Stimulated activated naive CD4-positive, alpha-beta T cell (primary cell): Measurements from ENCODE around the gene TNKS2.
A peak's percentile ranks its signal among the peaks of the same experiment; 100 is the strongest.
"Not testable (repeated sequence)": the region's sequence is repeated elsewhere in the genome, so short reads cannot be mapped to it uniquely, and the experiment has no call there.

Experiments used
- DNase-seq, 6 experiments: peaks; one replicate each; lab custom pipeline; 2025; lab: John Stamatoyannopoulos, UW

TNKS2 gene

DNA sequence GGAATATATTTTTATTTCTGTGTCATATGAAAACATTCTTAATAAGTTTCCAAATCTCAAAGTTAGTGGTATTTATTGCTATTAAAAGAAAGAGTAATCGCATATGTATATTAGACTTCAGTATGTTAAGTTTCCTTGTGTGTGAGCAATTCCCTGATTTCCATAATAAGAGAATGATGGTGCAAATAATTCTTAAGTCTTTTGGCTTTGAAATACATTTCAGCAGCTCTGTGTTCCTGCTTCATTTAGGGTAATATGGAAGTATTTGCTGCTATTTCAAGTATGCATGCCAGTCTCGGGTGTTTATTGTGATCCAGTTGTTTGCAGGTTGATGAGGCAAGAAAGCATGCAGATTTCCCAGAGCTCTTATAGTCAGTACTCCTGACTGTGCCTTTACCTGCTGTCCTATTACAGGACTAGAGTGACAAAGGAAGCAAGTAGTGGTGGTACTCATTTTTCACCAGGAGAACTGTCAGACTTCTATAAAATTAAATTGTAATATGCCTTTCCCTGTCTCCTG lies 67.4 kb downstream of the TNKS2 start:
- no peak for DNase-seq

DNA sequence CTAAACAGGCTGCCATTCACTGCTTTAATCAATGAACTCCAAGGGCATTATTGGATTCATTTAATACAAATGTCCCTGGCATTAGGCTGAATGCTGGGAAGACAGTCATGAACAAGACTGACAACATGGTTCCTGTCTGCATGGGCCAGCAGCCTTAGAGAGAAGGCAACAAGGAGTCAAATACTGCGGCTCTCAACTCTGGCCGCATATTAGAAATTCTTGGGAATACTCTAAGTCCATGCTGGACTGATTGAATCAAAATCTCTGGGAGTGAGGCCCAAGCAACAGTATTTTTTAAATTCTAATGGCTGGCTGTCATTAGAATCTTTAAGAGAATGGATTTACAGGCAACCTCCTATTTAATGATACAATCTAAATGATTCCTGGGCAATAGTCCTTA lies 76.9 kb downstream of the TNKS2 start:
- no peak for DNase-seq

DNA sequence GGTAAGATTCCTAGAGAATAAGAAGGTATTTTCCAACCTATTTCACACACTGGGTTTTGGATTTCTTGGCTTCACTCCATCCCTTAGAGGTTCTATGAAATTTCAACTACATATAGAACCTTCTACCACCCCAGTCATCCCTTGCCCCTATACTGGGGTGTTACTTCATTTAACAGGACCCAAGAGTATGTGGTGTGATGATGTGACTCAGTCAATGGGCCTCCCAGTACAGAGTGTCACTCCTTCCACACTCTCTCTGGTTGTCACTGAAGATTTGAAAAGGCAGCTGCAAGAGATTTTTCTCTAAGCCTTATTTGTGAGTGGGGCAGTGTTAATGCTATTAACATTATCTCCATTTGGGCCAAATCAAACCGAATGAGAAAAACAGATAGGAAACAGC lies 77.6 kb downstream of the TNKS2 start:
- no peak for DNase-seq

DNA sequence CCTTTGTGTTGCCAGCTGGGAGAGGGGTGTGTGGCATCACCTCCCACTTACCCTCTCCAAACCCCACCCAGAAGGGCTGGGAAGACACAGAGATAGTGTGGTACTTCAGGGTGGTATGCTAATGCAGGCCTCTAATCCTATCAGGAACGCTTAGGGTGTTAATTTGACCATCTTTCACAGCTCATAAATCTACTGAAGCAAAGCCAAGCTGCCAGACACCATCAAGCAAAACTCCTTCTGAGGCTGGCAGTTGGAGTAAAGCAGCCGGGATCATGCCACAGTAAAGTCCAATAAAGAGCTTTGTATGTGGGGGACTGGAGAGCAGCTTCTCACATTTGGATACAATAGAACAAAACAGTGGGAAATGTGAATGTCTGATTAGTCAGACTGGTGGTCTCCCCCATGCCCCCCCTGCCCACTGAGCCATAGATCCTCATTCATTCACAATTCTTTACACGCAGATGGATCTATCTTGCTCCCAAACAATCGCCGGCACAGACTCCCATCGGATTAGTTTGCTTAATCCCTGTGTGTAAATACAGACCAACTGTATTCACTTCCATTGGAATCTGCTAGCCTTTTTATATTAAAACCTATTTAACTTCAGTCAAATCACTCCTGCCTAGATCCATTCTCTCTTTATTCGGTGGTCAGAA lies 81.4 kb downstream of the TNKS2 start:
- no peak for DNase-seq

DNA sequence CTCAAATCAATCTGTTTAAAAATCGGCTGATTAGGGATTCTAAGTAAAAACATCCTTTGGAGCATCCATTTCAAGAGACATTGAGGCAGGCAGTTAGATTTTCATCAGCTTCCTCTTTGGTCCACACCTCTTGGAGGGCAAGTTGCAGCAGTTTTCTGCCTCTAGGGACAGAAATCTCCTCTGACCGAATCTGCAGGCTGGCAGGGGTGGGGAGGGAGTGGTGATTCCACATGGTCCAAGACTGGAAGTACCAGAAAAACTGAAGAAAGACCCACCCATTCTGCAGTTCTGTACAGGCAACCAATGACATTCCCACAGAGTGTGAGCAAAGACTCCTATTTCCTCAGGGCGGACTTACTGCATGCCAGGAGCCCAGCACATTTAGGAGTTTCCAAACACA lies 82.1 kb downstream of the TNKS2 start:
- no peak for DNase-seq

DNA sequence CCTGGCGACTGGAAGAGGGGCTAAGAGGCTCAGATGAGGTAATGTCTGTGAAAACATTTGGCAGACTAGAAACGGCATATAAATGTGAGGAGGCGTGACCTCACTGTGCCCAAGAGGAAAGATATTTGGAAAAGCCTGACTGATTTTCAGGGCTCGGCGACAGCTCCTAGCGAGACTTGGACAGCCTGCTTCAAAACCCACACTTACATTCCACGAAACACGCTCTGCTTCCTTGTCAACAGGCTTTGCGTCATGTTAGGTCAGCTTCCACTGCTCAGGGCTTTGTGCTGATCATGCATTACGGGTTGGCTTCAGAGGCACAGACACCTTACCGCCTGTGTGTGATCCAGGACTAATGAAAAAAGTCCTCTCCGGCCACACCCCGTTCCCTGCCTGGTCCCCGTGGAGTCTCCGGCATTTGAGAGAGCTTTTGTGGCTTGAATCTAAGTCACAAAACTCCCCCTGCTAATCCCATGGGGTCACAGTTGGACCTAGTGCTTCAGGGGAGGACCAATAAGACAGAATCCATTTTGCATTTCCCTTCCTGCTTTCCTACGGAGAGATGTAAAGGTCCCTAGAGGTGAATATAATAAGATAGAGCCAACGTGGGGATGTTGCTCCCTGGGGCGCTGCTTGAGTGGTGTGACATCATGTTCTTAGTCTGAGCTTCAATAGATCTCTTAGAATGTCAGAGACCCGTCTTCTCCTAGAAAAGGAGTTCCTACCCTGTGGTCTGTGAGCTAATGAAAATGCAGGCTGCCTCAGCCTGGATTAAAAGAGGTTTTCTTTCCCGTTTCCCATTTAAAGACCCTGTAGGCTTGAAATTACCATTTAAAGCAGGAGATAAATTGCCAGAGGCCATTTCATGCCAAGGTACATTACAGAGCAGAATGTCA lies 85.6 kb downstream of the TNKS2 start:
- no peak for DNase-seq

DNA sequence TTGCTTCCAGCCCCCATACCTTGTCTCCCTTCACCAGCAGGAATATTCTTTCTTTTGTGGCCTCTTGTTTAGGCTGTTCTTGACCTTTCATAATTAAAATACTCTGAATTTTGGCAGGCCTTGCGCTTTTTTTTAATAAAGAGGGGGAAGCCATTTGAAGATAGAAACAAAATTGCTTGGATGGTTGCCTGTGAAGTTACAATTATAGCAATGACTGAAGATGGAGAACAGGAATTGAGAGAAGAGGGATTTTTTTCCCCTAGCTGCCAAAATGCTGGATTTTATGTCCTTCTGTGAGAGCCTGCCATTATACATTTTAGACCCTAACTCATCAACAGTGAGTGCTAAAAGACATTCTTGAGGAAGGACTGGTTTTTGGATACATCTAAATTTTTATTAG lies 86.3 kb downstream of the TNKS2 start:
- no peak for DNase-seq

DNA sequence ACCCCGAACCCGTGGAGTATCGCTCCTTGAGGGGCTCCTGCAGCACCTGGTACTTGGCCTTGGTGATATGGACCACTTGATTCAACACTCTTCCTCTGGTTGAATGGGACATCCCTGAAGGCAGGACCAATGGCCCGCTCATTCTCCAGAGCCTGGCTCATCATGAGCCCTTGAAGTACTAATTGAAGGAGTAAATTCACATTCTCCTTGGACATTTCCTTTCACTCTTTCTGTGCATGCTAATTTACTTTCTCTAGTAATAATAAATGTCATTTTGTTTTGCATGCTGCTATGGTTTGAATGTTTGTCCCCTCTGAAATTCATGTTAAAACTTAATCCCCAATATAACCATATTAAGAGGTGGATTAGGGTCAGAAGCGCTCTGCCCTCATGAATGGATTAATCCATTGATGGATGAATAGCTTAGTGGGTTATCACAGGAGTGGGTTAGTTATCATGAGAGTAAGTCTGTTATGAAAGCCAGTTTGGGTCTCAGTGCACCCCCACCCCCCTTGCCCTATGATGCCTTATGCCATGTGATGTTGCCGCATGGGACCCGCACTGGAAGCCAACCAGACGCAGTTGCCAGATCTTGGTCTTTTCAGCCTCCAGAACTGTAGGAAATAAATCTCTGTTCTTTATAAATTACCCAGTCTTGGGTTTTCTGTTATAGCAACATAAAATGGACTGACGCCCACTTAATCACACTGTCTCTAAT lies 87.3 kb downstream of the TNKS2 start:
- no peak for DNase-seq

DNA sequence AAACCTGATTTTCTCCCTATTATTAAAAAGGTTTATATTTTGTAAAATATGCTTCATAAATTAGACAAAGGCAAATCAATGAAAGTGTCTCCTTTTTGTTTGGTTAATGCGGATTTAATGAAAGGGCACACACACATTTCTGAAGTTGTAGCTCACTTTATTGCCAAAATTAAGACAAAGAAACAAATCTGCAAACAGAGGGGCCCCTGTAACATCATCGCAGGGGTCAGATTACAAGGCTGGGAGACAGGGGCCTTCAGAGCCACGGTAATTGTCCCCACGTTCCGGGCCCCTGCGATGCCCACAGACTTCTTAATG lies 88.7 kb downstream of the TNKS2 start:
- no peak for DNase-seq

DNA sequence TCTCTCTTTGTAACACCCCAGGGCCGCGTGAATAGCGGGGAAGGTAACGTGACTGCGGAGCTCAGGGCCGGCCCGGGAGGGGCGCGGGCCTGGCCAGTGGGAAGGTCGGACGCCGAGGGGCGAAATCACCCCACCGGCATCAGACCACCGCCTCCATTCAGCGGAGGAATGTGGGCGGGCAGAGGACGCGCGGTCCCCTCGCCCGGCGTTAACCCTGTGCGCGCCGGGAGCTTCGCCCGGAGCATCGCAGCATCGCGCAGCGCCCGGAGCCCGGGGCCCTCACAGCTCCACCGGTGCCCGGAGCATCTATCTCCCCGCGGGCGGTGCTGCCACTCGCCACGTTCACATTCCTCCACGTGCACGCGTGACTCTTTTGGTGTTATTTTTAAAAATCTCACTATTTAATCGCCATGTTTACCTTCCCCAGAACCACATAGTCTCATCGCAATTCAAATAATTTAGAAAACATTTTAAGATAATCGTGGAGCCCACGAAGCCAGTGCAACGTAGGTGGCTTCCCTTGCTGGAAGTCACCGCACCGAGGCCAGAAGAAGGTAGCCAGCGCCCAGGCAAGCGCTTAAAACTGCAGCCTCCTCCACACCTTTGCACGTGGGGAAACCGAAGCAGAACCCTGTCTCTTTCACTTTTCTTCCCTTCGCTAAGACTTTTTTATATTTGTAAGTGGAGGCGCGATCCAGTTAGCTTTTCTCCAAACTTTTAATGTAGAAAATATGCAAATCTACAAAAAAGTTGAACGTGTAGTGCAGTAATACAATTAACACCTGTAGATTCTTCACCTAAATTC lies 89.2 kb downstream of the TNKS2 start:
- DNase-seq, result peak in 3 of 6 experiments; percentile 3 to 41 (median 27)

DNA sequence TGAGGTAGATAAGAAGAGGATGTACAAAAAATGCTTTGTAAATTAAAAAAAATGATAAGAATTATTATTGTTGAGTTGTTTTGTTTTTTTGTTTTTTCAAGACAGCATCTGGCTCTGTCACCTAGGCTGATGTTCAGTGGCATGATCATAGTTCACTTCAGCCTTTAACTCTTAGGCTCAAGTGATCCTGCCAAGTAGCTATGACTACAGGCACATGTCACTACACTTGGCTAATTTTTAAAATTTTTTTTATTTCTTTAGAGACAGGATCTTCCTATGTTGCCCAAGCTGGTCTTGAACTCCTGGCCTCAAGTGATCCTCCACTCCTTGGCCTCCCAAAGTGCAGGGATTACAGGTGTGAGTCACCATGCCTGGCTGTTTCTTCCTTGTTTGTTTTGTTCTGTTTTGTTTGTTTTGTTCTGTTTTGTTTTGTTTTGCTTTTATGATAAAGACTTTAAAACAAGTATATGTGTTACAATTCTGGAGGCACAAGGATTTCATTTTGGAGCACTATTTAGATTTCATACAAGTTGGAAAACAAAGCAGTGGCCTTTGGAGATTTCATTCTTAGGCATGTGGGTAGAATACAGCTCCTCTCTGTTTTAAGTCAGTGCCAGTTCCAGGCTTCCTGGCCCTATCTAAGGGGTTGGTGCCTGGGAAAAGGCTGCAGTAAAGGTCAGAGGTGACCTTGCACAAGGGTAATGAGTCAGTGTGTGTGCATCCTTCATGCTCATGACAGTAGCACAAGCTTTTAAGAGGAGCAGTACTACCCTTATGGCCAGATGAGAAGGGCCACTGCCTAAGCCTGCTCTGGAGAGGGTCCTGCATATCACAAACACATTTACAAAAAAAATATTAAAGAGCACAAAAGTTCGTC lies 93.1 kb downstream of the TNKS2 start:
- no peak for DNase-seq

DNA sequence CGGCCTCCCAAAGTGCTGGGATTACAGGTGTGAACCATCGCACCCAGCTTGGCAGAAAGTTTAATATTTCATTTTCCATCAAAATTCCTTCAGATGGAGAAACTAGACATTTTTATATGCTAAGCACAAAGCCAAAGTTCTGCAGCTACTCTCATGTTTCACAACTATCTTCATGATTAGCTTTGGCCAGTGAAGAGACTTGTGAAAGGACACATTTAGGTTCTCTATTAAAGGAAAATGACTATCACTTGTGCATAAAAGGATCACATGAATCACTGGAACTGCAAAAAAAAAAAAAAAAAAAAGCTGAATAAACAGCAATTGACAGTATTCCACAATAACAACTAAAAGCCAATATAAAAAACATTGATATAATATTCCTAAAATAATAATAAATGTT lies 94.8 kb downstream of the TNKS2 start:
- no peak for DNase-seq

DNA sequence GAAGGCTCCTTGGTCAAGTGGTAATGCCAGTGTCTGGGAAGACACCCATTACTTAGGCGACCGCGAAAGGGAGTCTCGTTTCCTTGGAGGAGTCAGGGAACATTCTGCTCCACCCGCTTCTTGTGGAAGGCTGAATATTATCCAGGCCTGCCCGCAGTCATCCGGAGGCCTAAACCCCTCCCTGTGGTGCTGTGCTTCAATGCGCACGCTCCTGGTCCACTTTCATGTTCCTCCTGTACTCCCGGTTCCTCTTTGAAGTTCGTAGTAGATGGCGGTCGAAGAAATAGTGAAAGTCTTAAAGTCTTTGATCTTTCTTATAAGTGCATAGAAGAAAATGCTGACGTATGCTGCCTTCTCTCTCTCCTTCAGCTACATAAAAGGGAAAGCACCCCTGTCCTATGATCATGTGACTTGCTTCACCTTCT lies 96.0 kb downstream of the TNKS2 start:
- DNase-seq, result not testable (repeated sequence)

DNA sequence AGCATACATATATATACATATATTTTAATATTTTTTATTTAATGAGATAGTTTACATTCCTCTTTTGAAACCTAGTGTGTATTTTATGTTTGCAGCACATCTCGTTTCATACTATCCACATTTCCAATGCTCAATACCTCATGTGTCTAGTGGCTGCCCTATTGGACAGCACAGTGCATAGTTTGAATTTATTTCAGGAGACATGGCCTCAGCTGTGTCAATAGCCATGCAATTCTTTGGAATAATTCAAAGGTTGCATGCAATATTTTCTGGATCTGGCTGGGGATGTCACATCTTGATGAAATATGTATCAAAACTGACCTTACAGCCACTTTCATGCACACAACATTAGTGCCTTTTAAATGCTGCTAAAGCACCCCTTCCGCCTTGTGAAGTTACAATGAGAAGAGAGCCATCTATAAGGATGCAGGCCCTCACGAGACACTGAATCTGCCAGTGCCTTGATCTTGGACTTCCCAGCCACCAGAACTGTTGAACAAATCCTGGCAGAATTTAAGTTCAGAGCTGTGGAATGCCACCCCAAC lies 98.1 kb downstream of the TNKS2 start:
- DNase-seq, result no peak

DNA sequence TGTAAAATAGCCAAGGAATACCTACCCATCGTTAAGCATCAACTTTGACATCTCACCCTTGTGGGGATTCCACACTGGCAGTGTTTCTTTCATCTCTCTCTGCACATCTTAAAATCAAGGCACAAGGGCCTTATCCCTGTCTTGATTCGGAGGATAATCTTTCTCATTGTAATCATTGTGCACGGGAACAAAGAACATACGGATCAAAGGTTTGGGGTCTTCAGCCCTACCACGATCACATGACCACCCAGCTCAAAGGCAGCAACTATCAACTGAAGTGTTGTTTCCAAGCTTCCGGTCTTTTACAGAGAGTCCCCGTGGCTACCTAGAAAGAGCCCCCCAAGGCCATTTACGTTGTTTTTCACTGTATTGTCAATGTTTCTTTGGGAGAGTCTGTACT lies 99.2 kb downstream of the TNKS2 start:
- DNase-seq, result no peak

DNA sequence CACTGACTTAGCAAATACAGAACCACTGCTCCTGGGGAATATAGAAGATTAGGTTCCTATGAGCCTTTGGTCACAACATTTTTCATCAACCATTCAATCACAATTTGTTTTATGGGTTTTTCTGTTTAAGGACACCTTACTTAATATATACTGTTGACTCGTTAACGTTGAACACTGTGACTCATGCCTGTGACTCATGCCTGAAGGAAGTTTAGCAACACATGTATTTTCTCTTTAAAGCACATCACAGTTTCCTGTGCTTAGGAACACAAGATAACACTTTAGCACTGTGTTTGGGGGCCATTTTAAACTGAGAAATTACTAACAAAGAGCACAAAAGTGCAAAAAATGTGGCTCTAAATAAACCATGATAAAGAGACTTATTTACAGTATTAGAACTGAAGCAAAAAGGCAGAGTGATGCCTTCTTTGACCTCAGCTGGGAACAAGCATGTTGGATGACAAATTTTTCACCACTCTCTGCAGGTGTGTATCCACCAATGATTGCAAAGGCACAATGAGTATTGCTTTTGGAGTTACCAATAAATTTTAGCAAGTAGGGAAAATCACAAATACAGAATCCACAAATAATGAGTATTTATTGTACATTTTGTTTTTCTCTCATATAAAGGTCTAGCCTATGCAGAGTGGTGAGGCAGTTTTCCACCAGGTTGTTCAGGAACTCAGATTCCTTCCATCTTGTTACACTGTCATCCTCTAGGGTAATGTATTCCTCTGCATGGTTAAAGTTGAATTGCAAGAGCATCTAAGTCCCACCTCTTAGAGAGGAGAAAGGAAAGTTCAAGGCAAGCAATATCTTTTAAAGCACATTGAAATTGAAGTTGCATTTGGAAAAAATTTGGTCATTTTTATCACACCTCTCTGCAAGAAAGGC lies 103.8 kb downstream of the TNKS2 start:
- DNase-seq, result no peak

DNA sequence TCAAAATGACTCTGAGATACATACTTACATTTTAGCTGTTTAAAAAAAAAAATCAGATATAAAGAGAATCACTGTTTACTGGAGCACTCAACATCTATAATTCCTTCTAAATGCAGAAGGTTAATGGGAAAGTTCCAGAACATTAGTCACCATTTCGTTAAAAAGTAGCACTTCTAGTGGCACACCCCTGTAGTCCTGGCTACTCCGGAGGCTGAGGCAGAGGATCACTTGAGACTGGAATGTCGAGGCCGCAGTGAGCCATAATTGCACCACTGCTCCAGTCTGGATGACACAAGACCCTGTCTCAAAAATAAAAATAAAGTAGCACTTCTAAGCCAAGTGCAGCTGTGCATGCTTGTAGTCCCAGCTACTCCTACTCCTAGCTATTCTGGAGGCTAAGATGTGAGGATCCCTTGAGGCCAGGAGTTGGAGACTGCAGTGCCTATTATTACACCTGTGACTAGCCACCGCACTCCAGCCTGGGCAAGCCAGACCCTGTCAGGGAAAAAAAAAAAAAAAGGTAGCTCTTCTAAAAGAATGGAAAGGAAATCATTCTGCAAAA lies 108.9 kb downstream of the TNKS2 start:
- DNase-seq, result no peak

DNA sequence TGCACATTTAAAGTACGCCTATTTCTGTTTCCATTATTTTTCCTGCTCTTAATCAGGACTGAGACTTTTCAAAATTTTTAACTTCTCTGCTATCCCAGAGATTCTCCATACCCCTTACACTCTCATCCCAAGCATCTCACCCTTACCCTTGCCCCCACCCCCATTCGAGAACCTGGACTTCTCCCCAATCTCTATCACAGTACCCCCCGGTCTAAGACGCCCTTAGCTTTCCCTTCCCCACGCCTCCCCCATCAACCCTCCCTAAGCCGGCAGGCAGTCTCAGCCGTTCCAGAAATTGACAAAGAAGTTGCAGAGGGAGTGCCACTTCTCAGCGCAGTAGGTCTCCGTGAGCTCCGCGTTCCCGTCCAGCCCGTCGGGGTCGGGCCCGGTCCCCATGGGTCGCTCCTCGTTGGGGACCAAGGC lies 109.7 kb downstream of the TNKS2 start:
- peak in 1 of 6 experiments; percentile 50 for DNase-seq
